H1 (cell line): ENCODE data around the gene TNF. TPM values are rescaled to one million over a fixed set of nuclear protein-coding genes. Genes with fewer than 3 reads are reported as not detected.

Experiments used
- CTCF ChIA-PET: fragments of 300-600 bp; sonication (Branson Sonifier 250); formaldehyde crosslinking; loops from one replicate; lab custom pipeline; 2021; ENCODE audit not compliant: partially characterized antibody; lab: Charles Lee
- POLR2A ChIA-PET: fragments of 300-600 bp; sonication (Branson Sonifier 250); formaldehyde crosslinking; loops from one replicate; lab custom pipeline; 2021; ENCODE audit warnings: inconsistent platforms; ENCODE audit not compliant: partially characterized antibody; lab: Charles Lee
- DNase-seq, 2 experiments: peaks; one replicate each; pipeline versions ENCODE4 v3.0.0 to v3.0.0-alpha.2; 2010 to 2022; ENCODE audit warnings: low spot score in 2 of 2, low read depth in 1 of 2, mixed read lengths in 1 of 2
- FAIRE-seq: peaks from 2 replicates; lab custom pipeline; 2011; peaks lifted over from hg19 to GRCh38; lab: Jason Lieb, UNC
- H2AFZ ChIP-seq: 2 replicates; pipeline ENCODE4 v1.8.1; 2012; ENCODE audit warnings: low read length, inconsistent platforms
- H2AK5ac ChIP-seq: 2 replicates; pipeline ENCODE4 v1.6.1; 2013; ENCODE audit warnings: low read depth, low read length
- H2BK120ac ChIP-seq: replicated peaks from 2 replicates; pipeline ENCODE3; 2013; ENCODE audit warnings: low read depth, low read length, inconsistent platforms
- H2BK12ac ChIP-seq: 2 replicates; pipeline ENCODE4 v1.6.1; 2013; ENCODE audit warnings: low read depth, low read length
- H2BK15ac ChIP-seq: 2 replicates; pipeline ENCODE4 v1.6.1; 2013; ENCODE audit warnings: low read length
- H2BK20ac ChIP-seq: 2 replicates; pipeline ENCODE4 v1.6.1; 2013; ENCODE audit warnings: low read length
- H2BK5ac ChIP-seq: 2 replicates; pipeline ENCODE4 v1.6.1; 2013; ENCODE audit warnings: low read depth, low read length
- H3K14ac ChIP-seq: 2 replicates; pipeline ENCODE4 v1.6.1; 2013; ENCODE audit warnings: inconsistent platforms; ENCODE audit not compliant: insufficient read length
- H3K18ac ChIP-seq: 2 replicates; pipeline ENCODE4 v1.6.1; 2013; ENCODE audit warnings: low read length; ENCODE audit errors: extremely low read depth
- H3K23ac ChIP-seq: 2 replicates; pipeline ENCODE4 v1.6.1; 2013; ENCODE audit warnings: inconsistent platforms; ENCODE audit not compliant: insufficient read length
- H3K23me2 ChIP-seq: 2 replicates; pipeline ENCODE4 v1.6.1; 2013; ENCODE audit warnings: low read depth, low read length
- H3K27ac ChIP-seq: 2 replicates; pipeline ENCODE4 v1.6.1; 2011; ENCODE audit warnings: low read depth, low read length, inconsistent platforms
- H3K27me3 ChIP-seq, 4 experiments: replicated peaks in 1 of 4; 1 replicate in 1 of 4; 2 replicates in 3 of 4; pipeline versions ENCODE4 v1.6.1 to v1.8.1; 2011 to 2013; ENCODE audit warnings: low read length in 3 of 4, mild to moderate bottlenecking in 3 of 4, inconsistent platforms in 2 of 4, mixed read lengths in 2 of 4, moderate library complexity in 1 of 4; ENCODE audit not compliant: control insufficient read depth in 3 of 4, insufficient read depth in 3 of 4; ENCODE audit errors: extremely low read depth in 1 of 4
- H3K36me3 ChIP-seq, 4 experiments: 2 replicates each; pipeline versions ENCODE4 v1.6.1 to v1.8.1; 2011 to 2013; ENCODE audit warnings: mild to moderate bottlenecking in 4 of 4, low read length in 3 of 4, moderate library complexity in 2 of 4, control low read depth in 1 of 4, inconsistent platforms in 1 of 4; ENCODE audit not compliant: insufficient read depth in 4 of 4, control insufficient read depth in 2 of 4
- H3K4ac ChIP-seq: replicated peaks from 2 replicates; pipeline ENCODE3; 2013; ENCODE audit warnings: low read length, low read depth, mixed read lengths, inconsistent platforms; ENCODE audit not compliant: insufficient read length
- H3K4me1 ChIP-seq, 4 experiments: replicated peaks in 1 of 4; 1 replicate in 1 of 4; 2 replicates in 3 of 4; pipeline versions ENCODE4 v1.6.1 to v1.8.1; 2011 to 2013; ENCODE audit warnings: low read length in 3 of 4, inconsistent platforms in 2 of 4, mixed read lengths in 1 of 4; ENCODE audit not compliant: insufficient read depth in 4 of 4, control insufficient read depth in 3 of 4
- H3K4me2 ChIP-seq, 2 experiments: 2 replicates each; pipeline versions ENCODE4 v1.6.1 to v1.8.1; 2011 to 2013; ENCODE audit warnings: low read depth in 2 of 2, low read length in 2 of 2, control low read depth in 1 of 2, inconsistent platforms in 1 of 2, mild to moderate bottlenecking in 1 of 2; ENCODE audit not compliant: insufficient read depth in 1 of 2
- H3K4me3 ChIP-seq, 4 experiments: fragments of 200-600, 300-600 bp in 1 of 4; sonication (generic), shearing (Covaris generic), sonication (Bioruptor Twin) in 1 of 4; 2 replicates each; pipeline versions ENCODE4 v1.5.1 to v1.8.1; 2011 to 2016; ENCODE audit warnings: low read length in 4 of 4, low read depth in 3 of 4, control low read depth in 2 of 4, inconsistent platforms in 2 of 4, mild to moderate bottlenecking in 2 of 4, mixed read lengths in 1 of 4, moderate library complexity in 1 of 4; ENCODE audit not compliant: insufficient read depth in 2 of 4; ENCODE audit errors: extremely low read depth in 1 of 4
- H3K56ac ChIP-seq: replicated peaks from 2 replicates; pipeline ENCODE3; 2013; ENCODE audit warnings: low read depth, mild to moderate bottlenecking, mixed read lengths, low read length, inconsistent platforms; ENCODE audit not compliant: insufficient read length
- H3K79me1 ChIP-seq: 2 replicates; pipeline ENCODE4 v1.6.1; 2013; ENCODE audit warnings: low read depth, low read length, control low read depth
- H3K79me2 ChIP-seq, 2 experiments: 2 replicates each; pipeline versions ENCODE4 v1.6.1 to v1.8.1; 2012 to 2013; ENCODE audit warnings: low read length in 2 of 2, mild to moderate bottlenecking in 2 of 2, inconsistent platforms in 1 of 2; ENCODE audit not compliant: insufficient read depth in 2 of 2, control insufficient read depth in 1 of 2
- H3K9ac ChIP-seq, 4 experiments: replicated peaks in 1 of 4; 1 replicate in 1 of 4; 2 replicates in 3 of 4; pipeline versions ENCODE4 v1.6.1 to v1.8.1; 2011 to 2013; ENCODE audit warnings: low read depth in 3 of 4, low read length in 3 of 4, control low read depth in 2 of 4, mild to moderate bottlenecking in 2 of 4, moderate library complexity in 2 of 4, inconsistent platforms in 1 of 4; ENCODE audit errors: extremely low read depth in 1 of 4
- H3K9me3 ChIP-seq, 2 experiments: 2 replicates each; pipeline versions ENCODE4 v1.6.1 to v1.8.1; 2012 to 2013; ENCODE audit warnings: mild to moderate bottlenecking in 2 of 2, moderate library complexity in 2 of 2, control low read depth in 1 of 2, inconsistent platforms in 1 of 2, low read depth in 1 of 2, low read length in 1 of 2, mixed read lengths in 1 of 2; ENCODE audit not compliant: insufficient read depth in 2 of 2
- H4K20me1 ChIP-seq, 2 experiments: replicated peaks in 1 of 2; 2 replicates each; pipeline versions ENCODE3 to v1.8.1; 2011 to 2013; ENCODE audit warnings: inconsistent platforms in 2 of 2, low read length in 2 of 2, mild to moderate bottlenecking in 1 of 2; ENCODE audit not compliant: insufficient read depth in 2 of 2, control insufficient read depth in 1 of 2
- H4K5ac ChIP-seq: 2 replicates; pipeline ENCODE4 v1.6.1; 2013; ENCODE audit warnings: low read length, low read depth, mixed read lengths, inconsistent platforms; ENCODE audit not compliant: insufficient read length
- H4K8ac ChIP-seq: 2 replicates; pipeline ENCODE4 v1.8.0; 2013; ENCODE audit warnings: mild to moderate bottlenecking, moderate library complexity, low read length, inconsistent platforms; ENCODE audit not compliant: insufficient read depth; ENCODE audit errors: extremely low read depth
- H4K91ac ChIP-seq: replicated peaks from 2 replicates; pipeline ENCODE3; 2013; ENCODE audit warnings: low read length, mixed read lengths, inconsistent platforms; ENCODE audit not compliant: insufficient read length
- ASH2L ChIP-seq: fragments of 200-600, 300-600 bp; sonication (generic); IDR thresholded peaks from one replicate; pipeline ENCODE4 v1.7.1; 2017; ENCODE audit warnings: low read length
- CBX8 ChIP-seq: fragments of 300-800, 300-1000 bp; sonication (generic); IDR thresholded peaks from 2 replicates; pipeline ENCODE4 v1.7.1; 2016; ENCODE audit warnings: low read depth, low read length, borderline replicate concordance
- CEBPB ChIP-seq: IDR thresholded peaks from 2 replicates; pipeline ENCODE4 v1.6.1; 2012; ENCODE audit warnings: low read depth, low read length
- EP300 ChIP-seq, 2 experiments: IDR thresholded peaks; 1 replicate in 1 of 2; 2 replicates in 1 of 2; pipeline ENCODE4 v1.6.1; 2011 to 2012; ENCODE audit warnings: low read depth in 2 of 2, low read length in 2 of 2, mild to moderate bottlenecking in 2 of 2, borderline replicate concordance in 1 of 2, inconsistent platforms in 1 of 2, moderate library complexity in 1 of 2
- GTF2F1 ChIP-seq: IDR thresholded peaks from 2 replicates; pipeline ENCODE4 v1.6.1; 2012; ENCODE audit warnings: low read depth, low read length, improper control_type of control experiment, borderline replicate concordance
- NANOG ChIP-seq: IDR thresholded peaks from 2 replicates; pipeline ENCODE4 v1.6.1; 2011; ENCODE audit warnings: low read length, low read depth, mild to moderate bottlenecking, inconsistent platforms; ENCODE audit not compliant: insufficient read depth, poor library complexity, severe bottlenecking
- RAD21 ChIP-seq, 2 experiments: IDR thresholded peaks in 1 of 2; conservative IDR thresholded peaks in 1 of 2; 2 replicates each; pipeline ENCODE4 v1.6.1; 2011; ENCODE audit warnings: low read depth in 2 of 2, low read length in 2 of 2, improper control_type of control experiment in 1 of 2, inconsistent platforms in 1 of 2, mild to moderate bottlenecking in 1 of 2, moderate library complexity in 1 of 2
- SAP30 ChIP-seq: fragments of 300-600 bp; sonication (generic); IDR thresholded peaks from 2 replicates; pipeline ENCODE4 v1.7.1; 2012; ENCODE audit warnings: low read length, moderate library complexity, mild to moderate bottlenecking, inconsistent platforms; ENCODE audit not compliant: insufficient read depth, insufficient replicate concordance
- SP4 ChIP-seq: IDR thresholded peaks from 2 replicates; pipeline ENCODE4 v1.6.1; 2012; ENCODE audit warnings: low read length, inconsistent platforms
- TAF1 ChIP-seq: IDR thresholded peaks from 2 replicates; pipeline ENCODE4 v1.6.1; 2011; ENCODE audit warnings: mild to moderate bottlenecking, low read depth, low read length
- TBP ChIP-seq: IDR thresholded peaks from 2 replicates; pipeline ENCODE4 v1.6.1; 2011; ENCODE audit warnings: low read depth, low read length, improper control_type of control experiment
- TEAD4 ChIP-seq: IDR thresholded peaks from 2 replicates; pipeline ENCODE4 v1.6.1; 2012; ENCODE audit warnings: low read depth, low read length, inconsistent platforms, mixed read lengths
- WGBS, 2 experiments: shearing (Covaris generic) in 1 of 2; methylation state at CpG; one replicate each; pipeline versions ENCODE4 v1.1.6 to v1.1.7; 2013 to 2015; ENCODE audit warnings: low lambda C conversion rate in 2 of 2, mixed read lengths in 2 of 2, inconsistent platforms in 1 of 2, low coverage in 1 of 2, missing lambda C conversion rate in 1 of 2; ENCODE audit not compliant: insufficient replicate concordance in 2 of 2, insufficient coverage in 1 of 2, insufficient read length in 1 of 2; ENCODE audit errors: extremely low coverage in 1 of 2, missing lambda C conversion rate in 1 of 2; 5-methylcytosine and 5-hydroxymethylcytosine counted together
- polyA plus RNA-seq, 7 experiments: library from polyadenylated mRNA; depleted of rRNA in 3 of 7; stranded (reverse) in 5 of 7; unstranded in 2 of 7; fragments of >200 nt in 5 of 7; fragments of 200-250 nt in 2 of 7; gene quantifications; 1 replicate in 5 of 7; 2 replicates in 1 of 7; 4 replicates in 1 of 7; pipeline versions ENCODE4 v1.2.1 to v1.2.3, GENCODE V29; 2011 to 2013; ENCODE audit warnings: missing spikeins in 2 of 7, mixed read lengths in 2 of 7
- total RNA-seq: library from RNA; stranded (reverse); fragmentation: NEBNext Ultra II Directional; extraction: Animal tissue kit (Norgen Biotek cat#: 25700); gene quantifications from 2 replicates; pipeline ENCODE4 v1.2.1, GENCODE V29; 2021

TNF gene
- total and polyA plus RNA-seq, 2 of the 8 experiments (the other 6 are each of a cell fraction or from before 2014, with no cell fraction given), result not detected

- Histone ChIP-seq H4K91ac (no peak overlapping the region), H3K56ac (no peak overlapping the region), H2BK5ac (no peak overlapping the region), H3K4me3 (no peak overlapping the region), H3K27ac (no peak overlapping the region), H2BK12ac (no peak overlapping the region), H4K20me1 (no peaks in the 10 kb centered on the region), H2BK120ac (no peak overlapping the region), H2AK5ac (no peak overlapping the region), H3K4me1 (no peaks in the 10 kb centered on the region; a peak in 1 of 7 replicates), H3K23ac (no peak overlapping the region), H4K5ac (no peak overlapping the region), H3K79me2 (no peaks in the 10 kb centered on the region), H3K79me1 (no peaks in the 10 kb centered on the region), H3K9me3 (no peaks in the 10 kb centered on the region), H3K4ac (no peak overlapping the region), H2AFZ (no peak overlapping the region), H4K8ac (no peak overlapping the region), H3K27me3 (no peaks in the 10 kb centered on the region), H3K23me2 (no peaks in the 10 kb centered on the region), H3K14ac (no peak overlapping the region), H2BK15ac (no peak overlapping the region), H2BK20ac (no peak overlapping the region), H3K9ac (no peak overlapping the region), H3K4me2 (no peak overlapping the region), H3K18ac (no peak overlapping the region), H3K36me3 (no peaks in the 10 kb centered on the region)
- 91% methylated on average over 8 of the region's 8 CpGs; no CpG with 5 or more reads in 1 of the 2 experiments for WGBS, 2 experiments
- DNase-seq, result no peak
- FAIRE-seq, result no peak
- CTCF ChIA-PET, result interaction anchor here (0.7 to 21.1 kb wide), 8 partner anchors 12 to 83 kb away, joined by 3 to 613 read pairs (median 4); partner anchors contain the start of genes ATP6V1G2, DDX39B and NFKBIL1
- POLR2A ChIA-PET, result interaction anchor here (0.7 to 2.7 kb wide), 6 partner anchors 13 to 68 kb away, joined by 3 to 8 read pairs (median 4); partner anchors contain the start of genes ATP6V1G2 and DDX39B
- TF ChIP-seq SP4 (no peak), TBP (no peak), CBX8 (no peak), EP300 (IDR thresholded peaks at IDR 0.05; ENCODE audit: borderline replicate concordance in 1 of 2, low read depth in 2 of 2, low read length in 2 of 2) (no peak), ASH2L (no peak), NANOG (no peak), SAP30 (no peak), RAD21 (IDR thresholded peaks at IDR 0.05 in 1 of 2, conservative IDR thresholded peaks at IDR 0.05 in 1 of 2; ENCODE audit: low read depth in 2 of 2, low read length in 2 of 2) (no peak), GTF2F1 (no peak), TEAD4 (no peak), CEBPB (no peak), TAF1 (no peak)
These were observed 34.4 kb downstream of the TNF start for GRCh38 chr6:31609519-31610406.
